ENCODE data around the gene KLHL10. TPM values are rescaled to one million over a fixed set of nuclear protein-coding genes. Genes with fewer than 3 reads are reported as not detected.

Gene KLHL10
- total RNA-seq (not detected), polyA plus RNA-seq (0.24 TPM)

- Mint-ChIP-seq H3K27ac (peak within 1 kb of the TSS in 4 of 8 donors; percentile 11 to 87 (median 26)), H3K9me3 (no peaks in the 10 kb centered on the region), H3K4me3 (peak within 1 kb of the TSS; percentile 83 to 92 (median 86)), H3K36me3 (peaks cover 0 to 8% (median 1%) of the 10 kb centered on the region in 3 donors), H3K4me1 (peaks cover 11 to 23% (median 13%) of the 10 kb centered on the region in 3 donors), H3K27me3 (peaks cover 0 to 3% of the 10 kb centered on the region in 2 donors)
- ChIA-PET CTCF (interaction anchor here (1.2 kb wide), 2 partner anchors 21 to 26 kb away, joined by 3 read pairs; partner anchors contain the start of gene P3H4), POLR2A (interaction anchor here (0.6 kb wide), 1 partner anchor 50 kb away, joined by 4 read pairs; no protein-coding TSS in a partner anchor)
- Histone ChIP-seq H3K4me3 (ENCODE audit: low read length) (peak within 1 kb of the TSS; percentile 56), H3K36me3 (ENCODE audit: insufficient read depth, low read length) (no peaks in the 10 kb centered on the region), H3K4me1 (ENCODE audit: insufficient read depth, low read length) (peaks cover 17% of the 10 kb centered on the region), H3K27me3 (ENCODE audit: insufficient read depth, low read length, poor library complexity, severe bottlenecking) (no peaks in the 10 kb centered on the region), H3K9me3 (ENCODE audit: low read length) (no peaks in the 10 kb centered on the region), H3K27ac (ENCODE audit: low read depth, low read length) (no peak within 1 kb of the TSS)
- no peak for DNase-seq
Measured at GRCh38 chr17:41837761-41838538, at the start of gene KLHL10. Gene KLHL10 (plus strand): TSS chr17:41837825. CDS start chr17:41837933, 108 bp downstream.

- DNase-seq: no peak
- no peak overlapping the region for H3K27ac Mint-ChIP-seq
- H3K4me1 Mint-ChIP-seq: peaks cover 0 to 12% (median 2%) of the 10 kb centered on the region in 3 donors
- Histone ChIP-seq H3K9me3 (ENCODE audit: low read length) (no peaks in the 10 kb centered on the region), H3K27me3 (ENCODE audit: insufficient read depth, low read length, poor library complexity, severe bottlenecking) (no peaks in the 10 kb centered on the region), H3K4me1 (ENCODE audit: insufficient read depth, low read length) (no peaks in the 10 kb centered on the region), H3K36me3 (ENCODE audit: insufficient read depth, low read length) (no peaks in the 10 kb centered on the region), H3K27ac (ENCODE audit: low read depth, low read length) (peak overlapping the region; percentile 67), H3K4me3 (ENCODE audit: low read length) (no peak overlapping the region)
- CTCF ChIA-PET: interaction anchor here (1.2 kb wide), 1 partner anchor 9 kb away, joined by 3 read pairs; no protein-coding TSS in a partner anchor
- no peaks in the 10 kb centered on the region for H3K9me3 Mint-ChIP-seq
- H3K4me3 Mint-ChIP-seq: no peak overlapping the region
- POLR2A ChIA-PET: no interaction called here
- H3K27me3 Mint-ChIP-seq: peaks cover 4 to 8% of the 10 kb centered on the region in 2 donors
- no peaks in the 10 kb centered on the region for H3K36me3 Mint-ChIP-seq
Measured at GRCh38 chr17:41792845-41793783, 44.5 kb upstream of the KLHL10 start.

- no peak for DNase-seq
- H3K27me3 ChIP-seq (ENCODE audit: insufficient read depth, low read length, poor library complexity, severe bottlenecking): no peaks in the 10 kb centered on the region
- no peaks in the 10 kb centered on the region for H3K36me3 ChIP-seq (ENCODE audit: insufficient read depth, low read length)
- Mint-ChIP-seq H3K36me3 (no peaks in the 10 kb centered on the region), H3K4me3 (no peak overlapping the region), H3K27me3 (peaks cover 2 to 8% of the 10 kb centered on the region in 2 donors), H3K9me3 (no peaks in the 10 kb centered on the region), H3K4me1 (peaks cover 0 to 6% (median 0%) of the 10 kb centered on the region in 3 donors), H3K27ac (no peak overlapping the region)
- H3K9me3 ChIP-seq (ENCODE audit: low read length): no peaks in the 10 kb centered on the region
- H3K4me3 ChIP-seq (ENCODE audit: low read length): no peak overlapping the region
- ChIA-PET CTCF (no interaction called here), POLR2A (no interaction called here)
- peak overlapping the region; percentile 67 for H3K27ac ChIP-seq (ENCODE audit: low read depth, low read length)
- no peaks in the 10 kb centered on the region for H3K4me1 ChIP-seq (ENCODE audit: insufficient read depth, low read length)
Measured at GRCh38 chr17:41793784-41794539, 43.7 kb upstream of the KLHL10 start.

- Mint-ChIP-seq H3K4me1 (peaks cover 0 to 4% (median 0%) of the 10 kb centered on the region in 3 donors), H3K4me3 (no peak overlapping the region), H3K9me3 (no peaks in the 10 kb centered on the region), H3K27ac (no peak overlapping the region), H3K36me3 (no peaks in the 10 kb centered on the region), H3K27me3 (peaks cover 2 to 10% of the 10 kb centered on the region in 2 donors)
- Histone ChIP-seq H3K27ac (ENCODE audit: low read depth, low read length) (no peak overlapping the region), H3K4me1 (ENCODE audit: insufficient read depth, low read length) (no peaks in the 10 kb centered on the region), H3K36me3 (ENCODE audit: insufficient read depth, low read length) (no peaks in the 10 kb centered on the region), H3K9me3 (ENCODE audit: low read length) (no peaks in the 10 kb centered on the region), H3K4me3 (ENCODE audit: low read length) (no peak overlapping the region), H3K27me3 (ENCODE audit: insufficient read depth, low read length, poor library complexity, severe bottlenecking) (no peaks in the 10 kb centered on the region)
- POLR2A ChIA-PET: no interaction called here
- CTCF ChIA-PET: no interaction called here
- DNase-seq: no peak
Measured at GRCh38 chr17:41794540-41794975, 43.1 kb upstream of the KLHL10 start.

GRCh38 chr17:41796121-41796895 lies 41.3 kb upstream of the KLHL10 start:
- Histone ChIP-seq H3K9me3 (ENCODE audit: low read length) (no peaks in the 10 kb centered on the region), H3K4me1 (ENCODE audit: insufficient read depth, low read length) (no peaks in the 10 kb centered on the region), H3K27me3 (ENCODE audit: insufficient read depth, low read length, poor library complexity, severe bottlenecking) (no peaks in the 10 kb centered on the region), H3K4me3 (ENCODE audit: low read length) (no peak overlapping the region), H3K36me3 (ENCODE audit: insufficient read depth, low read length) (no peaks in the 10 kb centered on the region), H3K27ac (ENCODE audit: low read depth, low read length) (no peak overlapping the region)
- Mint-ChIP-seq H3K4me1 (peaks cover 0 to 2% (median under 1%) of the 10 kb centered on the region in 3 donors), H3K27me3 (peaks cover 2 to 8% of the 10 kb centered on the region in 2 donors), H3K36me3 (no peaks in the 10 kb centered on the region), H3K27ac (peak overlapping the region in 1 of 8 donors; percentile 82), H3K9me3 (no peaks in the 10 kb centered on the region), H3K4me3 (no peak overlapping the region)
- ChIA-PET CTCF (interaction anchor here (1.4 kb wide), 1 partner anchor 11 kb away, joined by 3 read pairs; no protein-coding TSS in a partner anchor), POLR2A (no interaction called here)
- DNase-seq: no peak

GRCh38 chr17:41797377-41797776 lies 40.2 kb upstream of the KLHL10 start:
- no peak overlapping the region for H3K27ac ChIP-seq (ENCODE audit: low read depth, low read length)
- H3K27ac Mint-ChIP-seq: no peak overlapping the region
- ChIA-PET CTCF (interaction anchor here (0.7 kb wide), 1 partner anchor 60 kb away, joined by 3 read pairs; no protein-coding TSS in a partner anchor), POLR2A (no interaction called here)
- H3K36me3 ChIP-seq (ENCODE audit: insufficient read depth, low read length): no peaks in the 10 kb centered on the region
- H3K4me1 Mint-ChIP-seq: peaks cover 4 to 6% (median 5%) of the 10 kb centered on the region in 3 donors
- no peak overlapping the region for H3K4me3 ChIP-seq (ENCODE audit: low read length)
- no peaks in the 10 kb centered on the region for H3K9me3 Mint-ChIP-seq
- H3K27me3 ChIP-seq (ENCODE audit: insufficient read depth, low read length, poor library complexity, severe bottlenecking): no peaks in the 10 kb centered on the region
- H3K4me3 Mint-ChIP-seq: no peak overlapping the region
- no peaks in the 10 kb centered on the region for H3K9me3 ChIP-seq (ENCODE audit: low read length)
- no peak for DNase-seq
- no peaks in the 10 kb centered on the region for H3K4me1 ChIP-seq (ENCODE audit: insufficient read depth, low read length)
- H3K27me3 Mint-ChIP-seq: peaks cover 5 to 8% of the 10 kb centered on the region in 2 donors
- H3K36me3 Mint-ChIP-seq: no peaks in the 10 kb centered on the region

- Mint-ChIP-seq H3K4me3 (no peak overlapping the region), H3K36me3 (no peaks in the 10 kb centered on the region), H3K4me1 (peaks cover 4 to 6% (median 5%) of the 10 kb centered on the region in 3 donors), H3K9me3 (no peaks in the 10 kb centered on the region), H3K27me3 (peaks cover 5 to 8% of the 10 kb centered on the region in 2 donors), H3K27ac (no peak overlapping the region)
- H3K4me3 ChIP-seq (ENCODE audit: low read length): no peak overlapping the region
- ChIA-PET CTCF (interaction anchor here (0.8 to 2.0 kb wide), 2 partner anchors 12 to 137 kb away, joined by 3 to 9 read pairs; partner anchors contain the start of gene P3H4), POLR2A (no interaction called here)
- H3K9me3 ChIP-seq (ENCODE audit: low read length): no peaks in the 10 kb centered on the region
- DNase-seq: no peak
- no peak overlapping the region for H3K27ac ChIP-seq (ENCODE audit: low read depth, low read length)
- H3K36me3 ChIP-seq (ENCODE audit: insufficient read depth, low read length): no peaks in the 10 kb centered on the region
- no peaks in the 10 kb centered on the region for H3K4me1 ChIP-seq (ENCODE audit: insufficient read depth, low read length)
- no peaks in the 10 kb centered on the region for H3K27me3 ChIP-seq (ENCODE audit: insufficient read depth, low read length, poor library complexity, severe bottlenecking)
Measured at GRCh38 chr17:41799366-41799765, 38.3 kb upstream of the KLHL10 start.
